Fibroblast of pulmonary artery (primary cell): ENCODE measurements around the gene PRSS27.

Experiments
- DNase-seq: peaks from one replicate; pipeline ENCODE4 v3.0.0-alpha.2; 2010; ENCODE audit warnings: low read depth
- H3K4me3 ChIP-seq: replicated peaks from 2 replicates; pipeline ENCODE4 v1.5.1; 2011; ENCODE audit warnings: low read depth, mild to moderate bottlenecking, control low read depth, low read length, moderate library complexity
- TF ChIP-seq, protein P1 (sequence below): IDR thresholded peaks from 2 replicates; pipeline ENCODE4 v1.5.1; 2011; ENCODE audit warnings: mild to moderate bottlenecking, control low read depth, low read length, inconsistent platforms; ENCODE audit errors: missing control alignments

PRSS27 gene

DNA sequence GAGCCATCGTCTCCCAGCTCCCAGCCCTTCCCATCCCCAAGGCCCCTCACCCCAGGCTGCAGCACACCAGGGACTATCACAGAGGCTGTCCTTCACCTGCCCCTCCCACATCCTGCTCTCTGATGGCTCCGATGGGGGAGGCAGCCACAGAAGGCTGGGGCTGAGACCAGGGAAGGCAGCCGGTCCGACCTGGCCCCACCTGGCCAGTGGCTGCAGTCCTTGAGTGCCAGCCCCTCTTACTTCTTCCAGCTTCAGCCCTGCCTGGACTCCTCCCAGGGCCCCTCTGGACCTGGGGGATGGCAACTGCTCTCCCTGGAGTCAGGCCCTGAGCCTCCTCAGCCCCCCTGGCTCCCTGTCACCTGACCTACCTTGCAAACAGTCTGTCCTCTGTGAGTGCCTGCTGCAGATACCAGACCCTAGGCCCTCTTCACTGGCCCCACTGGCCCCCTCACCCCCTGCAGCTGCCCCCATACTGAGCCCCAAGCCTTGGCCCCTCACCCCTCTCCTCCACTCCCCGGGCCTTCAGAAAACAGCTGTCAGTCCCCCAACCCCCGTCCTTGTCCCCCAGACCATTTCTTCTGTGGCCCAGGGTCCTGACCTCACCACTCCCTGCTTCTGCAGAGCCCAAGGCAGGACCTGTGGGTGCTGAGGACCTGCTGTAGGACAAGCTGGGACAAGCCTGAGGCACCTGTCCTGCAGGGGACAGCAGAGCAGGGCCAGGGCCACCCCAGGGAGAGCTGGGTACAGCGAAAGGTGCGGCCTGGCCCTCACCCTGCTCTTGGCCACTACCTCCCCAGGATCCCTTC, 19.8 kb upstream of the PRSS27 start:
- no peak for DNase-seq
- TF ChIP-seq, protein P1, sequence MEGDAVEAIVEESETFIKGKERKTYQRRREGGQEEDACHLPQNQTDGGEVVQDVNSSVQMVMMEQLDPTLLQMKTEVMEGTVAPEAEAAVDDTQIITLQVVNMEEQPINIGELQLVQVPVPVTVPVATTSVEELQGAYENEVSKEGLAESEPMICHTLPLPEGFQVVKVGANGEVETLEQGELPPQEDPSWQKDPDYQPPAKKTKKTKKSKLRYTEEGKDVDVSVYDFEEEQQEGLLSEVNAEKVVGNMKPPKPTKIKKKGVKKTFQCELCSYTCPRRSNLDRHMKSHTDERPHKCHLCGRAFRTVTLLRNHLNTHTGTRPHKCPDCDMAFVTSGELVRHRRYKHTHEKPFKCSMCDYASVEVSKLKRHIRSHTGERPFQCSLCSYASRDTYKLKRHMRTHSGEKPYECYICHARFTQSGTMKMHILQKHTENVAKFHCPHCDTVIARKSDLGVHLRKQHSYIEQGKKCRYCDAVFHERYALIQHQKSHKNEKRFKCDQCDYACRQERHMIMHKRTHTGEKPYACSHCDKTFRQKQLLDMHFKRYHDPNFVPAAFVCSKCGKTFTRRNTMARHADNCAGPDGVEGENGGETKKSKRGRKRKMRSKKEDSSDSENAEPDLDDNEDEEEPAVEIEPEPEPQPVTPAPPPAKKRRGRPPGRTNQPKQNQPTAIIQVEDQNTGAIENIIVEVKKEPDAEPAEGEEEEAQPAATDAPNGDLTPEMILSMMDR = no peak
- H3K4me3 ChIP-seq = no peak overlapping the region

DNA sequence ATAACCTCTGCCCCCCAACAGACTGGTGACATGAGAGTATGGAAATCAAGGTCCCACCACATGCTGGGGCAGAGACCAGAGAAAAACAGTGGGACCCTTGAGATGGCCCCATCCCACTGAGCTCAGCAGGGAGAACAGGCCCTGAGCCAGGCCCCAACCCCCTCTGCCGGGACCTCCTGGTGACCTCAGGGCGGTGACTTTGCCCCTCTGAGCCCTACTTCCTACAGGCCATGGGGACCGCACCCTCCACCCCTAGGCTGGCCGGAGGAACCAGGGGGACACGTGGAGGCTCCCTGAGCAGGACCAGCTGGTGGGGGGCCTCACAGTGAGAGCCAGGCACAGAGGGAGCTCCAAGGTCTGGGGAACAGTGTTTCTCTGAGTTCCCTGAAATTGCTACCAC, 18.6 kb upstream of the PRSS27 start:
- DNase-seq = no peak
- TF ChIP-seq, protein P1 = no peak
- no peak overlapping the region for H3K4me3 ChIP-seq

DNA sequence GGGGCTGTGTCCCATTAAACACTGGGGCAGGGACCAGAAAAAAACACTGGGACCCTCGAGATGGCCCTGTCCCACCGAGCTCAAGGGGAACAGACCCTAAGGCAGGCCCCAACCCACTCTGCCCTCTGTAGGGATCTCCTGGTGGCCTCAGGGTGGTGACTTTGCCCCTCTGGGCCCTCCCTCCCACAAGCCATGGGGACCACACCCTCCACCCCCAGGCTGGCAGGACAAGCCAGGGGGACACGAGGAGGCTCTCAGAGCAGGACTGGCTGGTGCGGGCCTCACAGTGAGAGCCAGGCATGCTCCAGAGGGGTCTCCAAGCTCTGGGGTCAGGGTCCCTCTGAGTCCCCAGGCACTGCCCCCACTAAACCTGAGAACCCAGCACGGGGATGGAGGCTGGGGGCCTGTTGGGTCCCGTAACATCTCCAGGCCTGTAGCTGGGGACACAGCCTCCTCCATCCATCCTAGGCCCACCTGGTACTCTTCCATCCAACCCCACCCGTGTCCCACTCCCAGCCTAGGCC, 17.9 kb upstream of the PRSS27 start:
- TF ChIP-seq, protein P1 = no peak
- H3K4me3 ChIP-seq = no peak overlapping the region
- DNase-seq = no peak

DNA sequence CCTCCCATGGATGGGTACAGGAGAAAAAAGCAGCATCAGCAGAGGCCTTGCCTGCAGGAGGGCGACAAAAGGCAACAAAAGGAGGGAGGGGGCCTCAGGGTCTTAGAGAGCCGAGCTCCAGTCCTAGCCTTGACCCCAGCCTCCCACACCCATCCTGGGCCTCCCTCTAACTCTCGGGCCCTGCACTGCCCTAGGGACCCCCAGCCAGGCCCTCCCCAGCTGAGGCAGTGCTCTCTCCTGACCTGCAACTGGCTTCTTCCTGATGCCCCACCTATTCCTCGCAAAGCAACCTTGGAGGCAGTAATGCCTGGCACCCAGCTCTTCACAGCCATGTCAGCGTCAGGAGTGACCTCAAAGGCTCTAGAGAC, 17.2 kb upstream of the PRSS27 start:
- TF ChIP-seq, protein P1 = no peak
- H3K4me3 ChIP-seq = no peak overlapping the region
- DNase-seq = no peak

DNA sequence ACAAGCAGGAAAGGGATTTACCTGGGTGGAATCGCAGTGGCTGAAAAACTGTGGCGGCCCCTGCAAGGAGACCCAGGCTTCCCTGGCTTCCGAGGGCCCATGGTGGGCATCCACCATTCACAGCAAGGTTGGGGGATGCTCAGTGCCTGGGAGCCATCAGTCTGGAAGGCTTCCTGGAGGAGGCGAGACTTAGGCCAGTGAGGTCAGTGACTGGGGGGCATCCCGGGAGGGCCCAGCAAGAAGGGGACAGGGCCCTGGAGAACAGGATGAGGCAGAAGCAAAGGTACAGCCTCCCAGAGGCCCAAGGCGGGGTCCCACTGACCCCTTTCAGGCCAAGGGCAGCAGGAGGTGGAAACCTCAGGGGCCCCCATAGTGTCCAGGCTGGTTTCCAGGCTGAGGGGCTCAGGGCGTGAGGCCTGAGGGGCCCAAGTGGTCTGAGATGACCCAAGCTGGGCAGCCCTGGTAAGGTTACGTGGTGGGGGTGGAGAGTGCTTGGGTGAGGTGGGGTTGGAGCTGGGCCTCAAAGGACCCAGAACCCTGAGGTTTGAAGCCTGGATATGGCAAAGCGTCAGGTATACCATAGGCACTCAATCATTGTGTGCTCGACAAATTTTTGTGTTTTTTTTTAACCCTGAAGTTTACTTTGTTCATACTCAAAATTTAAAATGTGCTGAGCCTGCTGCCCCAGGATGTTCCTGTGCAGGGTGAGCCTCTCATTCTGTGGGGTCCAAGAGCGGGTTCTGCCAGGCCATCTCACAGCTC, 16.6 kb upstream of the PRSS27 start:
- DNase-seq = no peak
- TF ChIP-seq, protein P1 = no peak

DNA sequence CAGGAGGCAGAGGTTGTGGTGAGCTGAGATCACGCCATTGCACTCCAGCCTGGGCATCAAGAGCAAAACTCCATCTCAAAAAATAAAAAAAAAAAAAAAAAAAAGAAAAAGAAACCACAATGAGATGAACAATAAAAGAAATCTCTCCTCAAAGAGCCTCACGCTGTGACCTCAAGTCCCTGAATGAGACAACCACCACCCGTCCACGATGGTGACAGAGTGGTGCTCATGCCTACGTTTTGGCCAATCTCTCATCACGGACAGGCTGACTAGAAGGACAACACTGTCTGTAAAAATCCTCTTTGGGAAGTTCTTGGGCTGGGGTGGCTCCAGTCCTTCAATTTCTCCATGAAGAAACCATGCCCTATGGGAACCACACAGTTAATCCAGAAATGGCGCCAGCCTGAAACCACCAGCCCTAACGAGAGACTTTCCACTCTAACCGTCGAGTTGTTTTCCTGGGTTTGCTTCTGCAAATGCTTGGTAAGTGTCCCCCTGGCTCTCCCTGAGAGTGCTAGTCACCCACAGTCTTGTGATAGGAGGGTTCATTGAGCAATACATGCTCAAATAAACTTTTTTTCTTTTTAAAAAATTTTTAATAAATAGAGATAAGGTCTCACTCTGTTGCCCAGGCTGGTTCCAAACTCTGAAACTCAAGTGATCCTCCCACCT, 15.0 kb upstream of the PRSS27 start:
- TF ChIP-seq, protein P1 = no peak
- no peak overlapping the region for H3K4me3 ChIP-seq
- DNase-seq = no peak

More for the DNA sequence above, 16.6 kb upstream of the PRSS27 start:
- no peak overlapping the region for H3K4me3 ChIP-seq
